Inflammatory macrophage (primary cell): ENCODE data around the gene DNTT.
A peak's percentile ranks its signal among the peaks of the same experiment; 100 is the strongest.

Source experiments
- DNase-seq, 2 donors: peaks; one replicate each; pipeline ENCODE4 v3.0.0-alpha.2; 2020 to 2022

Gene DNTT

DNA sequence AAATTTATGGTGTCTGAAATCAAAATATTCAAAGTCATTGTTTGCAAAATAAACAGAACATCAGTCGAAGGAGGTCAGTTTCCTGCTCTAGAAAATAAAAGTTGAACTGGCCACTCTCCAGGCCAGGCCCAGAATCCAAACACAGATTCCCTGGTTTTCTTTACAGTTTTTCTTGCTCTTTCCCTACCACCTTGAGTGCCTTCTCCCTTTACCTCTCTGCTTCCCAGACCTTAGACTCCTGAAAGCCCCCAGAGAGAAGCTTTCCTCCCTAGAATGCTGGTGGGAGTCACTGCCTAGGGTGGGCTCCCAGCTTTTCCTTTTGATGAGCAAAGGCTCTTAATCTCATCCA, 6.1 kb downstream of the DNTT start:
- DNase-seq = no peak

DNA sequence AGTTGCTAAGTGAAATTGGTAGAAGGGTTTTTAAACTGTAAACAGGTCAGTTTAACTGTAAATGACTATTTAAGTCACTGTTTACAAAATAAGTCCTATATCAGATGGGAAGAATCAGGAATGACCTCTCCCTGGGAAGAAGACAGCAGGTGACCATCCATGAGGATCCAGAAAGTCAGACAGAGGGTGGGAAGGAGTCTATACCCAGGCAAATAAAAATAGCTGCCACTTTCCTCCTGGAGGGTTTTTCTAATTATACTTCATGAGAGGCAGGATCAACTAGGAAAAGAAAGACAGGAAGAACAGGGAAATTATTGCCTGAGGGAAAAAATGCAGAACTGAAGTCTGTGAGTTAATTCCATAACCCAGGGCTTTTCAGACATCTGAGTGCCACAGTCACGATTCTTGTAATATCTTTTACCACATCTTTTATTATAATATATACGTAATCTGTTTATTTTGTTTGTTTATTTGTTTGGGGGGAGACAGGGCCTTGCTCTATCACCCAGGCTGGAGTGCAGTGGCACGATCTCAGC, 7.0 kb downstream of the DNTT start:
- no peak for DNase-seq

DNA sequence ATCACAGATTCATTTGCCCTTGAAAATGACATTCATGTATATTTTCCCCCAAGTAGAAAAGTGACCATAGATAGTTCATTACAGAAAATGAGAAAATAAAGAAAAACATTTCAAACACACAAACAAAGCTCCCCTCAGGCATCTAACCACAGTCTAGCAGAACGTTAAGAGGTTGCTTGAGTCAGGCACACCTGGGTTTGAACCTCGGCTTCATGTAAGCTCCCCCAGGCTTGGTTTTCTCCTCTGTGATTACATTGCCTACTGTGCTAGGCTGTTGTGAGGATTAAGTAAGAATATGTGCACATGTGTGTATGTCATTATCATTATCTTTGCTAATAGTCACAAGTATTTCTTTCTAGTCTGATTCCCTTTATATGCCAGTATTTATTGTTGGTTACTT, 9.1 kb downstream of the DNTT start:
- no peak for DNase-seq

DNA sequence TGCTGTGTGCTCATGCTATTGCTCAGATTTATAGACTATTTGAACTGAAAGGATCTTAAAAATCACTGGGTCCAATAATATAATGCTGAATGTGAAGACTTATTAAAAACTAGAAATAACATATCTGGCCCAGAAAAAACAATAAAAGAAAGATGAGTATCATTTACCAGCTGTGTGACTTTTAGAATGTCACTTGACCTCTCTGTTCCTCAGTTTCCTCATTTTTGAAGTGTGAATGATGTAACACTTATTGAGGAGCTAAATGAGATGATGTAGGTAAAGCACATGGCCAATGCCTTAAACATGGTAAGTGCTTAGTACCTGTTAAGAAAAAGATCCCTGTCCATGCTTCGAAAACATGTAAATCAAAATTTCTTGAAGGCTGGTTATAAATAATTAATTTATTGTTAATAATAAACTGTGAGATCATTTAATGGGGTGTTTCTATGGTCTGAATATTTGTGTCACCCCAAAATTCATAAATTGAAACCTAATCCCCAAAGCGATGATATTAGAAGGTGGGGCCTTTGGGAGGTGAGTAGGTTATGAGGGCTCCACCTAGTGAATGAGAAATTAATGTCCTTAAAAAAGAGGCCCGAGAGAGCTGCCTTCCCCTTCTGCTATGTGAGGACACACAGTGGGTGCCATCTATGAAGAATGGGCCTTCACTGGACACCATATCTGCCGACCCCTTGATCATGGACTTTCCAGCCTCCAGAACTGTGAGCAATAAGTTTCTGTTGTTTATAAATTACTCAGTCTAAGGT, 13.0 kb downstream of the DNTT start:
- DNase-seq = no peak

DNA sequence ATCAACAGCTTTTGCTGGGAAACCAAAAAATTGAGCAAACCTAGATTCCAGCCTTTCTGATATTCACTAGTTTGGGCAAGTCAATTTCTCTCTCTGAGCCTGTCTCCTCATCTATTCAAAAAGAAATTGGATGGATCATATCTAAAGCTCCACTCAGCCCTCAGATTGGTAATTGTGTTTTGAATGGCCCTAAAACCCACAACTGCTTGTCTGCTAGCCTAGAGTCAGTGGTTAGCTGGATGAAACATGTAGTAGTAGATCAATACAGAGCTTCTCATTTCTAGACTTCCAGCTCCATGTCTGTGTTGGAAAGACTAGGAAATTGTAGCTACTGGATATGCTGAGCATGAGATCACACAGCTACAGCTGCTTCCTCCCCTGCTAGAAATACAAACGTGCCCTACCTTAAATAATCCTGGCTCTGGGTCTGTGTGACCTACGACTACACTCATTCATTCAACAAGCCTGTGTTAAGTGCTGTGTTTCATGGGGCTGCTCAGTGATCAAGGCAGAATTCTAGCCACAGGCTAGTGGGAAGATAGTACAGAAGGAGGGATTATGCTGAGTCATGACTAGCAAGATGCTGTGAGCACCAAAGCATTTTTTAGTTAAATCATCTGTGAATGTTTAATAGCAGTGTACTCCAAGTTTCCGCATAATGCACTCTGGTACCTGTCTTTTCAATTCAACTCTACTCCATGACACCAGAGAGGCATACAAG, 15.7 kb downstream of the DNTT start:
- DNase-seq = no peak

DNA sequence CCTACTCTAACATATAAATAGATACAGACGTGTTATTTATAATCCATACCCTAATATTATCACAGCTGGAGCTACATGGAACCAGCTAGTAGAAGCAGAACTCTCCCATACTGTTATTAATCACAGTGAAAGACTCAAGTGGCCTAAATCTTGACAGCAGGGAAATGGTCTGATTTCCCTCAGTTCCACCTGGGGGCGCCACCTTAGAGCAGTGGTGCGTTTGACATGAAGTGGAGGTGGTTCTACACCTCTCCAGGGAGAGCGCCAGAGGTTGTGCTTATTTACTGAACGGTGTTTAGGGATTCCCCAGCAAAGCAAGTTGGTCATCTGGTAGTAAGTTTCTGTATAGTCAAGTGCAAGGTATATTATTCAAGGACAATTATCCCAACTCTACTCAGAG, 17.6 kb downstream of the DNTT start:
- no peak for DNase-seq

DNA sequence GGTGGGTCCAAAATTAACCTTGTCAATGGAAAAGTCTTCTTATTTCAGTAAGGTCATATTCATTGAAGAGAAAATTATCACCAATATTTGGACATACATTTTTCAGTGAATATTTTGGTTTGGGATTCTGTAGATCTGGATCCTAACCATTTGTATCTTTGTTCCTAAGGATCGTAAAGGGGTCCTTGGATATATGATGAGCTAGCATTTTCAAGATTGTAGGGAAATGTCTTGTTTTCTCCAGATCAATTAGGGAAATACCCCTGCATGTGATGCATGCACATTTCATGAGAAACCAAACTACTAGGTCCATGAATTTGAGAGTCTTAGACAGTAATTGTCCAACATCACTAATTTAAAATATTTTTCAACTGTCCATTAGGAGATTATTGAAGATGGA, 18.0 kb downstream of the DNTT start:
- DNase-seq = no peak

DNA sequence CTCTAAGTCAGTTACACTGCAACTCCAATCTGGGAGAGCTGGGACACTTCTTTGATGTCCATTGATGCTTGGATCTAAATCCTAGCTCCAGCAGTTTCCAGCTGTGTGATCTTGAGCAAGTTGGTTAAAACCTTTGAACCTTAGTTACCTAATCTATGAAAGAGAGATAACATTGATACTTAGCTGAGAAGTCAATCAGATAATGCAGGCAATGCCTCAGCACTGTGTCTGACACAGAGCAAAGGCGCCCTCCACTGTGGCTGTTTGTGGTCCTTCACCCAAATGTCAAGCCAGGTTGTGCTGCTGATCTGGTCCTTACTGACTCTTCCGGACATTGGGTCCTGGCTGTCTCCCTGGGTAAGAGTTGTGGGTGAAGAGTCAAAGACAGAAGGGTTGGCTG, 20.2 kb downstream of the DNTT start:
- DNase-seq = no peak

DNA sequence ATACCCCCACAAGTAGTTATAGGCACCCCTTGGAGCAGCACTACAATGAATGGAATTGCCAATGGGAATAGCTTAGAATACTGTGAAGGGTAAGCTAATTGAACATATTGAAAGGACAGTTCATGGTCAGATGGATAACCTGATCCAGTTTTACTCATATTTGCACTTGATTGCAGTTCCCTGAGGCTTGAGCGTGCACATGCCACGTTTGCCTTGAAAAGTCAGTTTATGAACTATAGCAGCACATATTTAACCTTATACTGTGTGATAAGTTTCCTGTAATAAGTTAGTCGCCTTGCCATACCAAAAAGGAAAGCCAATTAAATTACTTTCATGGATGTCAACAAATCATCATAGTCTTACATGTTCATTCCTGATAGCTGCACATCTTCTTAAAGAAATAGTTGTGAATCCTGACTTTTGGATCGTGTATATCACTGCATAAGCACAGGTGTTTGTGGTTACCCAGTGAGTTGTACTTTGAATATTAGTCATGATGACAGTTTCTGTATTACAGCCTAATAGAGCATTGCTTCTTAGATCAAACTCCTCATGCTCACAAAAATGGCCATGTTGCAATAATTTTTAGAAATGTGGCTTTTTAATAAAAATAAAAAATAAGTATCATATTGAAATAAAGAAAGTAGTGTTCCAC, 21.6 kb downstream of the DNTT start:
- no peak for DNase-seq

DNA sequence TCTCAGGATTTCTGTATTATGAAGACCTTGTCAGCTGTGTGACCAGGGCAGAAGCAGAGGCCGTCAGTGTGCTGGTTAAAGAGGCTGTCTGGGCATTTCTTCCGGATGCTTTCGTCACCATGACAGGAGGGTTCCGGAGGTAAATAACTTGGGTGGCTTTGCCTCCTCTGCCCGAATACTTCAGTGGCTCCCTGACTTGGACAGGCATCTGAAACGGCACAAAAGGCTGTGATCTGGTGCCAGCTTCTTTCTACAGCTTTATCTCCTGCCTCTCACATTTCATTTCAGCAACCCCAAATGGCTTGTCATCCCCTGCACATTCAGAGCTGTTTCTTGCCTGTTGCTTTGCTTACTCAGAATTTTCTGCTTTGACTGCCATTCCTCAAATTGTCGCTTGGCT, 23.2 kb downstream of the DNTT start:
- no peak for DNase-seq

DNA sequence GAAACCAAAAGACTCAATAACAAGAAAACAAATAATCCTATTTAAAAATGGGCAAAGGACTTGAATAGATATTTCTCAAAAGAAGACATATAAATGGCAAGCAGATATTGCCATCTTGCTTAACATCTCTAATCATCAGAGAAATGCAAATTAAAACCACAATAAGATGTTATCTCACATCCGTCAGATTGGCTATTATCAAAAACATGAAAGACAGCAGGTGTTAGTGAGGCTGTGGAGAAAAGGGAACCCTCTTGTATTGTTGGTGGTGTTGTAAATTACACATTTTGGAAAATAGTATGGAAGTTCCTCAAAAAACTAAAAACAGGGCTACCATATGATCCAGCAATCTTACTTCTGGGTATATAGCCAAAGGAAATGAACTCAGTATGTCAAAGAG, 28.9 kb downstream of the DNTT start:
- DNase-seq = no peak

DNA sequence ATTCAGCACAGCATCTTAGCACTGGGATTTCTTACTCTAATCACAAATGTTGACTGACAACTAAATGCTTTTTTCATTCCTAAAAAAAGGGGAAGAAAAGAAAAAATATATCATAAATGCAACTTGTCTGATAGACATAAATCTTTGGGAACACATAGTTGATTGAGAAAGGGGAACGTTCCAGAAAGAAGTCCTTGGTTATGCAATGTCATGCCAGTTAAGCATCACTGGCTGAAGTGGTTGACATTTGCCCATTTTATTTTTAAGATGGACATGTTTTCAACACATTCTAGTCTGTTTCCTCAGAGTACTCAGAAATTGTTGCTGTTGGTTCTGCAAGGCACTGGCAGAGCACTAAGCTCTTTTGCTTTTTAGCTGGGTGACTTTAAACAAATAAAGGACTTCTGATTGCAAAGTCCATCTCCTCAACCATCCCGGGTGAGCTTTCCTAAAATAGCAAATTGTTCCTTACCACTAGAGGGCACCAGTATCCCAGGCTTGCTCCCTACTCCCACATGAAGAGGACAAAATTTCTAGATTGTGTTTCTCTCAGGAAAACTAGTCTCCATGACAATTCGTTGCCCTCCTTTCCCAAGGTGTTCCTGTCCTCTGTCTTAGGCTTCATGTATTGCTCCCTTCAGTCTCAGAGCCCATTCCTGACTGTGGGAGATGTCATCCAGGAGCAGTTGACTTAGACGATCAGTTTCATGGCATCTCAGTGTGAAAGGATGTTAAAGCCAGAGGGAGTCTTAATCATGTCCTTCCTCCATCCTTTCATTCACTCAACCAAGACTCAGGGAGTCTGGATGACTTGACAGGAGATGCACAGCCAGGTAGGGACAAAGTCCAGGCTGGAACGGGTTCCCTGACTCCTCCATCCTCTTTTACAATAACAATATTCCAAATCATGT, 30.6 kb downstream of the DNTT start:
- peak; percentile 35 to 39 for DNase-seq

DNA sequence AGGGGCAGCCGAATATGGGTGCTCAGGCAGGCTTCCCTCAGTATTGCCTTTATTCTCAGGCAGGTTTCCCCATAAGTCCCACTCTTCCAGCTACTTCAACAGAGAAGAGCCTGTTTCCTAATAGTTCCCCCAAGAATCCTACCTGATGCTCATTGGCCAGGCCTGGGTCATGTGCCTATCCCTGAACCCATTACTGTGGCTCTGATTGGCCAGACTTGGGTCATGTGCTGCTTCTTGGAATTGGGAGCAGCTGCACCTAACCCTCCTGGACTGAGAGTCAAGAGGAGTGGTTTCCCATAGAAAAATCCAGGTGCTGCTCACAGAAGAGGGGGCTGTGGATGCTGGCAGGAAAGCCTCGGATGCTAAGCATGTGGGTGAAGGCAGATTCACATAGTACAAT, 32.9 kb downstream of the DNTT start:
- DNase-seq = no peak

DNA sequence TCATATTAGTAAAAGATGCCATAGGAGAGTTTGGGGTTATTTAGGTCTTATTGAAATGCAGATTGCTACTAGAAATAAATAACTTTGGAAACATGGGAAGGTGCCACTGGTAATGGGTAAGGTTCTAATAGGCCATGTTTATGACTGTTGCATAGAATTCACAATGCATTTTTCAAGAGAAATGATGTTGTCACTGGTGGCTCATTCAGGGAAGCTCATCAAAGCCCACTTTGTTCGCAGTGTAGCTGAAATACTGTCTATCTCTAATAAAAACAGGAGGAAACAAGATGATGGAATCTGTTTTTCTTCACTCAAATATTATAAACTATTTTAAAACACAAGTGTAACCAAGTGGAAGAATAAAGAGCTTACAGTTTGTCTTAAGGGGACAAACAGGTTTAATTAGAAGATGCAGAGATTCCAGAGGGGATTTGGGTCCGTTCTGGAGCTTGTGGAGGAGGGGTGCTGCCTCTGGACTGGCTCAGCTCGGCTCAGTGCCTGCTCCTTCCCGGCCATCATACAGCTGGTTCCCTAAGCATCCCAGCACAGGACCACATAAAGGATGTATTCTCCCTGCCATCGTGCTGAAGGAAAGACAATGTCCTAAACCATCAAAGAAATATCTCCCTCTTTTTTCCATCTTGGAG, 34.2 kb downstream of the DNTT start:
- DNase-seq = no peak

DNA sequence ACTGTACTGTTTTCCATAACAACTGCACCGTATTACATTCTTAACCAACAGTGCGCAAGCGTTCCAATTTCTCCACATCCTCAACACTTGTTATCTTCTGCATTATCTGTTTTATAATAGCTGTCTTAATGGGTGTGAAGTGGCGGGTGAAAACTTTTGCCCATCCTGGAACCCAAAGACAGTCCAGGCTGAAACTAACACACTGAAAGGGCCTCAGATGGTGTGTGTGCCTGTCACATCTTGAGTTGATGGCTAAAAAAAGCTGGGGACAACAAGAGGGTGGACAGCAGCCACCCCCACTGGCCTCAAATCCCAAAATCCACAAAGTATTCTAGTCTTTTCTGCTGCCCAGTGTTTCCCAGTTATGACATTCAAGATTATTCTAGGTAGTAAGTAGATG, 35.1 kb downstream of the DNTT start:
- DNase-seq = no peak

DNA sequence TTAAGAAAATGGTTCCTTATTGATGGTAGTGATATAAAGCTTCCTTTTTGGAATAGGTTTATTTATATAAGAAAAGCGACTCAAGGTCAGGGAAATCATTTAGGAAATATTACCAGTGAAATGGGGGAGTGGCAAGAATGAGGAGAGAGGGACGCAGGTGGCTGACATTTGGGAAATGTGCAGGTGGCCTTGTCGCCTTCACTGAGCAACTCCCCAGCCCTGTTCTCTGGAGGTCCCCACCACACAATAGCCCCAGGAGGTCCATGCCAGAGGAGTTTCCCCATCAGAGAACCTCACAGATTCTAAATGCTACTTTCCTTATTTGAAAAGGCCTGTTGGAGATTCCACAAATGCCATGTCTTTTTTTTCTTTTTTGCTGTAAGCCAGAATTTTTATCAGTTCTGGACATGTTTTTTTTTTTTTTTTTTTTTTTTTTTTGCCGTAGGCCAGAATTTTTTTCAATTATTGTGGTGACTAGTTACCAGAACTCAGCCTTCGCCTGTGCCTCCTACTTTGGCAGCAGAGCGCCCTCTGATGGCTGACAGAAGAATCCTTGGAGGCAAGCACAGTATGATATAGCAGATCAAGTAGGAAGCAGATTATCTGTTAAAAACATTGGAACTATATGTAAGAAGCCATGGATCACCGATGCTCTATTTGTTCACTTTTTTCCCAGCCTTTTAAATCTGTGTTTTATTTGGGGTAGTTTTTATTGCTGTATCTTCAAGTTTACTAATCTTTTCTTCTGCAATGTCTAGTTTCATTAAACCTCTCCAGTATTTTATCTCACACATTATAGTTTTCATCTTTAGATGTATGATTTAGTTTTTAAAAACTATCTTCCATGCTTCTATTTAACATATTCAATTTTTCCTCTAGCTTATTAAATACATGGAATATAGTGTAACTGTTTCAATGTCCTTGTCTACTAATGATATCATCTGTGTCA, 36.0 kb downstream of the DNTT start:
- peak; percentile 53 to 71 for DNase-seq

DNA sequence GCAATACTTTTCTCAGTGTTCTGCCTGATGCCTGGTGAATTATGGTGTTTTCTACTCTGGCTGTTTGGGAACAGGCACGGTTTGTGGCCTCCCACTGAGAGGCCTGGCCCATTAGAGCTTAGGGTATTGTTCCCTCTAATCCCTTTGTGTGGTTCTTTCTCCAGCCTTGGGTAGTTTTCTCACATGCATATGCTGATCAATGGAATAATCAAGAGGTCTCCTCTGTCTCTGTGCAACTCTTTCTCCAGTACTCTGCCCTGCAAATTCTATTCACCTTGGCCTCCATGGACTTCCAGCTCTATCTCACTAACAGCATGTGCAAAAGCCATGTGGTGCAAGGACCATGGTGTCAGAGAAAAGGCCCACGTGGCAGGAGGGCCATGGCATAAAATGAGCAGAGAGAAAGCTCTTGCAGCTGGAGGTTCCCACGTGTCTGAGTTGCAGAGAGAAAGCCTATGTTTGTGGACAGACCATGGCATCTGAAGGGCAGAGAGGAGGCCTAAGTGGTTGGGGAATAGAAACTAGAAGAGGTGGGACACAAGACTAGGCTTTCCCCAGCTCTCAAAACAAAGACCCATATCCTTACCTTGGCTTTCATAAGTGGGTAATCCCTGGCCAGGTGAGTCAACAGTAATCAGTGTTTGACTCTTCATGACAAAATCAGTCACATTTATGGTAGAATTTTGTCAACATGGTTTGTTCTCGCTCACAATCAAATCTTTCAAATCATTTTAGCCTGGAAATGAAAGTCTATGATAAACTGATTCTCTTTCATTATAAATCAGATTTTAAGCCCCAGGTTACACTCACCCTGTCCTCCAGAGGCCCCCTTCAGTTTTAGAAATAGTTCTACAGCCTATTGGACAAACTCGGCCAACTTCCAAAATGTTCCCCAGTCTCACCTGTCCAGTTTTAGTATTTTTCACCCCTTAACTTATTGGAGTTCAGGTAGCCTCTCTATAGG, 37.3 kb downstream of the DNTT start:
- no peak for DNase-seq

DNA sequence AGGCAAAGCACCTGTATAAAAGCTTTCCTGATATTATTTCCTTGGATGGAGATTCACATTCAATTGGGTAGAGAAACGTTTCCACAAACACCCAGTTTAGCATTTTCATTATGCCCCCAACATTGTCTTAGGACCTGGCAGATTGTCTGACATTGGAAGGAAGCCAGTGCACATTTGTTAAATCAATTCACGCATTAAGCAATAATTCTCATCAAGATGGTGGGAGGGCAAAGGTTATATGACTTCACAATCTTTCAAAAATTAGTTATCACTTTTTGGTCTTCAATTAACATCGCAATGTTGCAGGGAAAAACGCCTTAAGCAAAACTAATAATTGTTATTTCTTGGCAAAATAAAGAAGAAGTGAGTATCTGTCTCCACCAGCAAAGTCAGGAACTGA, 38.2 kb downstream of the DNTT start:
- DNase-seq = no peak

DNA sequence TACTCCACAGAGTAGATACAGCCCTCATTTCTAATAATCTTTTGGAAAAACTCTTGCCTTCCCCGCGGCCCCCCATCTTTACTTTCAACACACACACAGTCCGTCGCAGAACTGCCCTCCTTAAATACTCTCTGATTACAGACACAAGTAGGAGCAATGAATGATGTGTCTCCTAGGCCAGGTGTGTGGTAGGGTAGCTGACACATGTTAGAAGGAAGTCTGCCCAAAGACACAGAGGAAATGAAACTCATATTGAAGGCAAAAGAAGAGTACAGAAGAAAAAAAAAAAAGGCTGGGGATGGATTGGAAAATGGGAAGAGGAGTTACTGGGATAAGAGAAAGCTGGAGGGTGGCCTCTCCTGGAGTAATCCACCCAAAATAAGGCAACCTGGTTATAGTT, 39.9 kb downstream of the DNTT start:
- DNase-seq = no peak

DNA sequence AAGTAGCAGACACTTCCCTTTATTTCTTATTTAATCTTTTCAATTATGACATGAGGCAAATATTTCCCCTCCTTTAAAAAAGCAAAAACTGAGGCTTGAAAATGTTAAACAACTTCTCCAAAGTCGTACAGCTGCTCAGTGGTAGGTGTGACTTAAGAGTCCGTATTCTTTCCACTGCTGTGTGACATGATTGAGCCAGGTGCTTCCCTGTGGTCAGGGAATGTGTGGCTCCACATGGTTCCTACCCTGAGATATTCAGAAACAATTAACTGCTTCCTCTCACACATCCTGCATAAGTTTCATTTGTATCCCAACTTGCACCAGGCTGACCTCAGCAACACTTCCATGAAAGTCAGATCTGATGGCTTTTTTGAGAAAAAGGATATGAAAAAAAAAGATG, 41.0 kb downstream of the DNTT start:
- DNase-seq = no peak
